Liver (tissue), 3 donors: Measurements from ENCODE around the gene ZNF134.

Experiments
- CTCF ChIP-seq: fragments of 150-350 bp; IDR thresholded peaks from 2 replicates; pipeline ENCODE4 v1.5.1; 2017; ENCODE audit warnings: improper control_type of control experiment, low read depth, low read length; ENCODE audit not compliant: missing input control
- GABPA ChIP-seq, 2 donors: IDR thresholded peaks in 1 of 2; conservative IDR thresholded peaks in 1 of 2; 2 replicates each; pipeline ENCODE4 v1.6.1; 2016; ENCODE audit warnings: antibody characterized with exemption in 2 of 2, mild to moderate bottlenecking in 1 of 2, moderate library complexity in 1 of 2
- HNF4A ChIP-seq, 2 donors: conservative IDR thresholded peaks; 2 replicates each; pipeline ENCODE4 v1.6.1; 2016; ENCODE audit warnings: antibody characterized with exemption in 2 of 2, mild to moderate bottlenecking in 2 of 2
- JUND ChIP-seq, 2 donors: IDR thresholded peaks; 2 replicates each; pipeline ENCODE4 v1.6.1; 2016; ENCODE audit warnings: antibody characterized with exemption in 2 of 2
- MAX ChIP-seq: IDR thresholded peaks from 2 replicates; pipeline ENCODE4 v1.6.1; 2016; ENCODE audit warnings: antibody characterized with exemption
- RAD21 ChIP-seq, 2 donors: IDR thresholded peaks; 2 replicates each; pipeline ENCODE4 v1.6.1; 2016; ENCODE audit warnings: antibody characterized with exemption in 2 of 2, mild to moderate bottlenecking in 2 of 2
- REST ChIP-seq: IDR thresholded peaks from 2 replicates; pipeline ENCODE4 v1.6.1; 2016; ENCODE audit warnings: antibody characterized with exemption, mild to moderate bottlenecking
- RXRA ChIP-seq, 2 donors: IDR thresholded peaks; 2 replicates each; pipeline ENCODE4 v1.6.1; 2017 to 2018; ENCODE audit warnings: antibody characterized with exemption in 2 of 2, mild to moderate bottlenecking in 1 of 2
- SP1 ChIP-seq: IDR thresholded peaks from 2 replicates; pipeline ENCODE4 v1.6.1; 2018; ENCODE audit warnings: antibody characterized with exemption, mild to moderate bottlenecking
- TAF1 ChIP-seq: conservative IDR thresholded peaks from 2 replicates; pipeline ENCODE4 v1.6.1; 2016; ENCODE audit warnings: antibody characterized with exemption, mild to moderate bottlenecking
- donor health status: healthy.
- donor health status: healthy.

DNA sequence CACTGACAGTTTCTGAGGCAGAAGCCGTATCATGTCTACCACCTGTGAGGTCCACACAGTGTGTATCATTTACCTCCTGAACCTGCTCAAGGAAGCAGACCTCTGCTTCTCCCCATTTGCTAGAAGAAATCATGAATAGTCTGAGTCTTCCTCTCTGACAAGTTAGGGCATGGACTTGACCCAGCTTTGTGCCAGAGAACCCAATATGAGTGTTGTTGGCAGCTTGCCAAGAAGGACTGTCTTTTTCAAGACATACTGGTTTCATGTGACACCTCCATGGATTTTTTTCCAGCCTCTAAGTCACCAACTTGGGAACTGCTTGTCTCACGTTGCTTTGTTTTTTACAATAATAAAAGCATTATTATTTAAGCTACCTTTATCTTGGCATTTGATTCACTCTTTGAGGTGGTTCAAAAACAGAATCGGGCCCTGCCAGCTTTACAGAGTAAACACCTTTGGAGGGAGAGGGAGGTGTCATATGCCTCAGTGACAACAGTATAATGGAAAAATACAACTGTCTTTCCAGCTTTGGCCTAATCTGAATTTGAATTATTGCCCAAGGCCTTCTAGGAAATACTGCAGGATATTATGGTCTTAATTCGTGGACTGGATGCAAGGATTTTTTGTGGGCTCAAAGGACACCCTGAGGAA, 28.5 kb downstream of the ZNF134 start:
- TF ChIP-seq CTCF (no peak), HNF4A (conservative IDR thresholded peaks at IDR 0.05) (no peak), REST (no peak), RXRA (IDR thresholded peaks at IDR 0.05) (no peak), GABPA (IDR thresholded peaks at IDR 0.05 in 1 of 2, conservative IDR thresholded peaks at IDR 0.05 in 1 of 2) (no peak), JUND (IDR thresholded peaks at IDR 0.05) (no peak), RAD21 (IDR thresholded peaks at IDR 0.05) (no peak), TAF1 (no peak), SP1 (no peak), MAX (no peak)
